ENCODE data around the gene VENTX. TPM values are rescaled to one million over a fixed set of nuclear protein-coding genes. Genes with fewer than 3 reads are reported as not detected.

The VENTX gene
- polyA plus RNA-seq, 3 donors = 1.4 to 56.0 (median 1.6) TPM

DNA sequence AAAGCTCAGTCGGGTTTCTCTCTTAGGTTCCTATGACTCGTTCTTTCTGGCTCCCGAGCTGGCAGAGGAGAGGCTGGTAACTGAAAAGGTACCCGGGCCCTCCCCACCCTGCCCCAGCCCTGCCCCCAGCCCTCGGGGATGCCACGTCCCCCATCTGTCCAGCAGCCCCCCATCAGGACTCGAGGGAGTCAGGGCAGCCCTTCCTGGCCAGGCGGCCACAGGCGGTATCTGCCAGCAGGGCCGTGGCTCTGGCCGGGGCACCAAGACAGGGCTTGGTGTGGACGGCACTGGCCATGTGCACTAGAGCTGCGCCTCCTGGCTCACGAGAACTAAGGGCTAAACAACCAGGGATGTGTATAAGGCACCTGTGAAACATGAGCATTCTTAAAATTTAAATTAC, 47.9 kb upstream of the VENTX start:
- no peak overlapping the region for H2AFZ ChIP-seq (ENCODE audit: insufficient read depth, low read depth, low read length, poor library complexity, severe bottlenecking)
- no peak overlapping the region for H3K9ac ChIP-seq (ENCODE audit: insufficient read depth, low read length, poor library complexity, severe bottlenecking)
- WGBS (ENCODE audit: insufficient coverage) = 90% methylated on average over 5 of the region's 14 CpGs
- H3K79me2 ChIP-seq (ENCODE audit: insufficient read depth, low read length) = no peaks in the 10 kb centered on the region
- H3K4me2 ChIP-seq (replicated peaks; ENCODE audit: extremely low read depth, low read length, poor library complexity, severe bottlenecking) = no peak overlapping the region
- Mint-ChIP-seq H3K4me3 (no peak overlapping the region), H3K27me3 (ENCODE audit: low read depth in 3 of 3) (peaks cover 7 to 20% (median 11%) of the 10 kb centered on the region in 3 donors), H3K27ac (peak overlapping the region in 1 of 7 donors; percentile 25), H3K36me3 (no peaks in the 10 kb centered on the region), H3K9me3 (peaks cover 0 to 12% (median 6%) of the 10 kb centered on the region in 7 donors), H3K4me1 (no peaks in the 10 kb centered on the region)
- H3K27me3 ChIP-seq (ENCODE audit: control insufficient read depth in 2 of 2, insufficient read depth in 2 of 2, low read length in 2 of 2) = no peaks in the 10 kb centered on the region
- no peaks in the 10 kb centered on the region for H4K20me1 ChIP-seq (ENCODE audit: insufficient read depth, low read length)
- H3K27ac ChIP-seq (ENCODE audit: low read depth in 1 of 2, low read length in 2 of 2) = no peak overlapping the region
- no peak overlapping the region for H3K4me3 ChIP-seq (replicated peaks in 1 of 3; ENCODE audit: low read depth in 2 of 3, low read length in 3 of 3)
- DNase-seq = no peak
- no peaks in the 10 kb centered on the region for H3K36me3 ChIP-seq (replicated peaks in 1 of 2; ENCODE audit: control insufficient read depth in 1 of 2, insufficient read depth in 2 of 2, low read length in 2 of 2)
- TF ChIP-seq, protein P1, sequence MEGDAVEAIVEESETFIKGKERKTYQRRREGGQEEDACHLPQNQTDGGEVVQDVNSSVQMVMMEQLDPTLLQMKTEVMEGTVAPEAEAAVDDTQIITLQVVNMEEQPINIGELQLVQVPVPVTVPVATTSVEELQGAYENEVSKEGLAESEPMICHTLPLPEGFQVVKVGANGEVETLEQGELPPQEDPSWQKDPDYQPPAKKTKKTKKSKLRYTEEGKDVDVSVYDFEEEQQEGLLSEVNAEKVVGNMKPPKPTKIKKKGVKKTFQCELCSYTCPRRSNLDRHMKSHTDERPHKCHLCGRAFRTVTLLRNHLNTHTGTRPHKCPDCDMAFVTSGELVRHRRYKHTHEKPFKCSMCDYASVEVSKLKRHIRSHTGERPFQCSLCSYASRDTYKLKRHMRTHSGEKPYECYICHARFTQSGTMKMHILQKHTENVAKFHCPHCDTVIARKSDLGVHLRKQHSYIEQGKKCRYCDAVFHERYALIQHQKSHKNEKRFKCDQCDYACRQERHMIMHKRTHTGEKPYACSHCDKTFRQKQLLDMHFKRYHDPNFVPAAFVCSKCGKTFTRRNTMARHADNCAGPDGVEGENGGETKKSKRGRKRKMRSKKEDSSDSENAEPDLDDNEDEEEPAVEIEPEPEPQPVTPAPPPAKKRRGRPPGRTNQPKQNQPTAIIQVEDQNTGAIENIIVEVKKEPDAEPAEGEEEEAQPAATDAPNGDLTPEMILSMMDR (IDR thresholded peaks at IDR 0.05) = no peak
- no peaks in the 10 kb centered on the region for H3K4me1 ChIP-seq (ENCODE audit: control insufficient read depth in 1 of 2, insufficient read depth in 2 of 2, low read length in 2 of 2)
- peaks cover 0 to 2% of the 10 kb centered on the region in 2 donors for H3K9me3 ChIP-seq (replicated peaks in 1 of 2; ENCODE audit: control insufficient read depth in 1 of 2, insufficient read depth in 1 of 2, low read length in 2 of 2)
- intact Hi-C loops (cut with micrococcal nuclease) = no loop called here

- H3K27ac Mint-ChIP-seq = peak overlapping the region in 1 of 7 donors; percentile 66
- Histone ChIP-seq H3K4me1 (ENCODE audit: control insufficient read depth in 1 of 2, insufficient read depth in 2 of 2, low read length in 2 of 2) (no peaks in the 10 kb centered on the region), H3K79me2 (ENCODE audit: insufficient read depth, low read length) (no peaks in the 10 kb centered on the region), H3K27me3 (ENCODE audit: control insufficient read depth in 2 of 2, insufficient read depth in 2 of 2, low read length in 2 of 2) (no peaks in the 10 kb centered on the region), H3K27ac (ENCODE audit: low read depth in 1 of 2, low read length in 2 of 2) (no peak overlapping the region), H2AFZ (ENCODE audit: insufficient read depth, low read depth, low read length, poor library complexity, severe bottlenecking) (no peak overlapping the region), H3K4me3 (replicated peaks in 1 of 3; ENCODE audit: low read depth in 2 of 3, low read length in 3 of 3) (no peak overlapping the region), H3K4me2 (replicated peaks; ENCODE audit: extremely low read depth, low read length, poor library complexity, severe bottlenecking) (no peak overlapping the region), H3K9me3 (replicated peaks in 1 of 2; ENCODE audit: control insufficient read depth in 1 of 2, insufficient read depth in 1 of 2, low read length in 2 of 2) (no peaks in the 10 kb centered on the region), H4K20me1 (ENCODE audit: insufficient read depth, low read length) (no peaks in the 10 kb centered on the region), H3K36me3 (replicated peaks in 1 of 2; ENCODE audit: control insufficient read depth in 1 of 2, insufficient read depth in 2 of 2, low read length in 2 of 2) (no peaks in the 10 kb centered on the region), H3K9ac (ENCODE audit: insufficient read depth, low read length, poor library complexity, severe bottlenecking) (no peak overlapping the region)
- DNase-seq = no peak
- intact Hi-C loops (cut with micrococcal nuclease) = no loop called here
- H3K4me1 Mint-ChIP-seq = no peaks in the 10 kb centered on the region
- peaks cover 7 to 22% (median 11%) of the 10 kb centered on the region in 3 donors for H3K27me3 Mint-ChIP-seq (ENCODE audit: low read depth in 3 of 3)
- peaks cover 0 to 12% (median 5%) of the 10 kb centered on the region in 7 donors for H3K9me3 Mint-ChIP-seq
- TF ChIP-seq, protein P1 (IDR thresholded peaks at IDR 0.05) = no peak
- 97% methylated on average over 4 of the region's 10 CpGs for WGBS (ENCODE audit: insufficient coverage)
- no peak overlapping the region for H3K4me3 Mint-ChIP-seq
- no peaks in the 10 kb centered on the region for H3K36me3 Mint-ChIP-seq
Observed at GRCh38 chr10:133190225-133190624, 47.4 kb upstream of the VENTX start.
